Adrenal gland (tissue), 5 donors: Measurements from ENCODE around the gene WHRN.

Source experiments
- CTCF ChIP-seq, 6 experiments: fragments of 450-650 bp in 4 of 6; fragments of 200-600 bp in 2 of 6; sonication (generic) in 1 of 6; IDR thresholded peaks; 1 replicate in 5 of 6; 2 replicates in 1 of 6; pipeline versions ENCODE4 v1.5.1 to v1.8.0; 2016 to 2021; ENCODE audit warnings: antibody characterized with exemption in 6 of 6, mild to moderate bottlenecking in 2 of 6, moderate library complexity in 1 of 6
- POLR2A ChIP-seq, 2 donors: fragments of 450-650 bp; IDR thresholded peaks; one replicate each; pipeline ENCODE4 v1.6.1; 2017; ENCODE audit warnings: antibody characterized with exemption in 2 of 2, mild to moderate bottlenecking in 2 of 2, moderate library complexity in 1 of 2
- donor health status: DM: no; HTN: no; CAD: no.

GRCh38 chr9:114384836-114385396 is 120.4 kb downstream of the WHRN start:
- TF ChIP-seq POLR2A (IDR thresholded peaks at IDR 0.05): no peak
- no peak for TF ChIP-seq CTCF (IDR thresholded peaks at IDR 0.05)
